HG02642 (cell line): ENCODE data around the gene XYLB.
"Not testable (repeated sequence)": the region's sequence is repeated elsewhere in the genome, so short reads cannot be mapped to it uniquely, and the experiment has no call there.

ENCODE experiments used
- ATAC-seq: cut with Tn5 transposase; IDR thresholded peaks from one replicate; pipeline ENCODE4 v1.9.1; 2021; ENCODE audit warnings: mild to moderate bottlenecking; ENCODE audit not compliant: unreplicated experiment, poor library complexity

The XYLB gene

DNA sequence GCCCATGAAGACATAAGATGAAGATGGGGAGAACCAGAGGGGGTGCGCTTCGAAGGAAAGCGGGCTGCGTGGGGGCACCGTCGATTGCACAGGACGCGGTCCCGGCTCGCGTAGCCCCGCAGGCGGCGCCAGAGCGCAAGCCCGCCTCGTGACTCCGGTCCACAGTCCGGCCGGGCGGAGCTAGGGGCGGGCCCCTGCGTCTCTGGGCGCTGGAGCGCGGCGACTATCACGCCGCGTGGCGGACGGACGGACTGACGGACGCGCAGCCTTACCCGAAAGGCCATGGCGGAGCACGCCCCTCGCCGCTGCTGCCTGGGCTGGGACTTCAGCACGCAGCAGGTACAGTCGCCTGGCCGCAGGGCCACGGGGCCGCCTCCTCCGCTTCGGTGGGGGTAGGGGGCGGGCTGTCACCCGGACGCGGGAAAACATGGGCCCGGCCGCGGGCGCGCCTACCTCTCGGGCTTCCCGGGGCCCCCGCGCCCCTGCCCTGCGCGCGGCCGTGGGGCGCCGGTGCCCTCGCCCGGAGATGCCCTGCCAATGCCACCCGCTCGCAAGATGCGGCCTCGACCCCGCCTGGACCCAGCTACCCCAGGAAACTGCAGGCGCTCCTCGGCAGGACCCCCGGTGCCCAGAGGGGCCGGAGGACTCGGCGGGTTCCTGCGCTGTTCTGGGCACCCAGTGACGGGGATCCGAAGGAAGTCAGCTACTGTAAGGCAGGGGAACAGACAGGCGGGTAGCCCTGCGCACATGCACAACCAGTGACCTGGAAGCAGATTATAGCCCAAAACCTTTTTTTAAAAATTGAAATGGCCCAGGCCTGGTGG lies at the start of gene XYLB:
Gene XYLB (plus strand): TSS at position 199 of the 824 bp plus-strand sequence. CDS start 84 bp downstream, at position 283.
- peak; percentile 99 for ATAC-seq

DNA sequence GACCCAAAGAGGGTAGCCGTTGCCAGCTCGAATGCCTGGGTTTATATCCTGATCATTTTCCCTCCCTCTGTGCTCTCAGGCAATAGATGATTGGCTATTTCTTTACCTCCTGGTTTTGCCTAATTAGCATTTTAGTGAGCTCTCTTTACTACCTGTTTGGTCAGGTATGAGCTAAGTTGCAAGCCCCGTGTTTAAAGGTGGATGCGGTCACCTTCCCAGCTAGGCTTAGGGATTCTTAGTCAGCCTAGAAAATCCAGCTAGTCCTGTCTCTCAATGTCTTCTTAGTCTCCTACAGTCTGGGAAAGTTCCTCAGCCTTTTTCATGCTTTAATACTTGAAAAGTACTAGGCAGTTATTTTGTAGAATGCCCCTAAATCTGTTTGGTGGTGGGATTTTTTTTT lies 49.5 kb upstream of the XYLB start:
- ATAC-seq, result not testable (repeated sequence)

DNA sequence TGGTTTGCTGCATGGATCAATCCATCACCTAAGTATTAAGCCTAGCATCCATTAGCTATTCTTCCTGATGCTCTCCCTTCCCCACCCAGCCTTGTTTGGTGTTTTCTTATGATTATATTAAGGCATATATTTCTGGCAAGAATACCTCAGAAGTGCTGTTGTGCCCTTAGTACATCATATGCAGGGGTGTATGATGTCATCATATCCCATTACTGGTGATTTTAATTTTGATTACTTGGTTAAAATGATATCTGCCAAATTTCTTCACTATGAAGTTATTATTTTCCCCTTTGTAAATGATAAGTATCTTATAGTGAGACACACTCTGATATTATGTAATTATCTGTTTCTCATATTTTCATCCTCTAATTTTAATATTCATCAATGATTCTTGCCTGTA lies 49.0 kb upstream of the XYLB start:
- ATAC-seq, result no peak

DNA sequence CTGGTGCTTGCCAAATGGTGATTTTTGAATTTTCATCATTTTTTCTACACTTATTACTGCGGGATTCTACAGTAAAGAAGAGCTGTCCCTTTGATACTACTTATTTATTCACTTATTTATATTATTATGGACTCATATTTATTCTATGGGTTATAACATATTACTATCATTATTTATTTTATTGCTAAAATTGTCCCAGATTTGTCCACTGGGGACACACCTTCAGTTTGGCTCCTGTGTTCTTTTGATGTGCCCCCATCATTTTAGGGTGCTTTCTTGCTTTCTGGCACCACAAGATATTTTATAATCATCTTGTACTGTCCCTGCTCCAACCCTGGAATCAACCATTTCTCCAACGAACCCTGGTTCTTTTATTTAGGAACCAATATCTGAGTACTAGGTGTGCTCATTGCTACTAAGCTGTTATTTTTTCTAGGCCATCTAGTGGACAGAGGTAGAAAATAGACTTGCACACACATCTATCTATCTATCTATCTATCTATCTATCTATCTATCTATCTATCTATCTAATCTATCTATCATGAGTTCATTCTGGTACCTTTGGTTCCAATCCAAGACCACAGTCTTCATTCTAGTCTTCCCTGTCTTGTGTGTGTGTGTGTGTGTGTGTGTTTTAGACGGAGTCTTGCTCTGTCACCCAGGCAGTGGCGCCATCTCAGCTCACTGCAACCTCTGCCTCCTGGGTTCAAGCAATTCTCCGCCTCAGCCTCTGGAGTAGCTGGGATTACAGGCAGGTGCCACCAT lies 48.5 kb upstream of the XYLB start:
- ATAC-seq, result no peak

DNA sequence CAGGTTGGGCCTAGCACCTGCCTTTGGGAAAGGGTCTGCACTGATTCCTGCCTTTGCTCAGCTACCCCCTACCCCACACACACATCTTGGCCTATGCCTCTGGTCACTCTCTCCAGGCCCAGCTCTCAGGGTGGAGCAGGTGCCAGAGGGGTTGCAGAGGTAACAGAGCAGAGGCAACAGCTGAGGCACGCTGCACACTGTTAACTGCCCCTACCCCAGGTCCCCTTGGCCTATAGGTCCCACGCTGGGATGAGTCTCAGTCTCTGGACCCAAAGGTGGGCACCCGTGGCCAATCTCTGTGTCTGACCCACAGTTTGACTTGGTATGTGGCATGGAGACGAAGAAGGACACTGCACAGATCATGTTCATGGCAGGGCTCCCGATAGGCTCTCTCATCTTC lies 39.6 kb upstream of the XYLB start:
- no peak for ATAC-seq

DNA sequence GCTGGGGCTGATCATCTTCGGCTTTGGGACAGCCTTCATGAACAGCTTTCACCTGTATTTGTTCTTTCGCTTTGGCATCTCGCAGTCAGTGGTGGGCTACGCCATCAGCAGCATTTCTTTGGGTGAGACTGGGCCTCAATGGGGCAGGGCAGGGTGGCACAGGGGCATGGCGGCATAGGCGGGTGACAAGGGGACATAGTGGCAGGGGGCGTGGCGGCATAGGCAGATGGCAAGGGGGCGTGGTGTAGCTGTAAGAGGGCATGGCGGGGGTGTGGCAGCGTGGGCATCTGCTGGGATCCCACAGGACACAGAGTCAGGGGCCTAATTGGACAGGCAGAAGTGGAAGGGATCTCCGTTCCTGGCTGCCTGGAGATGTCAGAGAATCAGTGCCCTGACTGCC lies 39.0 kb upstream of the XYLB start:
- no peak for ATAC-seq

DNA sequence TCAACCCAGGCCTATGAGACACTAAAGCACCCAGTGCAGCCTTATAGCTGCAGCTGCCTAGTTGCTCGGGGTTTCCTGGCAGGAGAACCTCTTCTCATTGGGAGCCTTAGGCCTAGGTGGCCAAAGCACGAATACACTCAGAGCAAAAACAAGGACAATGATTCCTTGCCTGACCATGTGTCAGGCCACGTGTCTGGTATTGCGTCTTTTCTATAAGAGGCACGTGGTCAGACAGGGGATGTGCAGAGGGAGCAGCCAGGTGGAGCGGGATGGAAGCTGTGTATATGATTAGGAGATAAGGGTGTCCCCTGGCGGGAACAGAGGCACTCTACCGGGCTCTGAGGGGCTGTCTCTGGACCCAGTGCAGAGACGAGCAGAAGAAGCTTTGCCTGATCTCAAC lies 38.1 kb upstream of the XYLB start:
- no peak for ATAC-seq

DNA sequence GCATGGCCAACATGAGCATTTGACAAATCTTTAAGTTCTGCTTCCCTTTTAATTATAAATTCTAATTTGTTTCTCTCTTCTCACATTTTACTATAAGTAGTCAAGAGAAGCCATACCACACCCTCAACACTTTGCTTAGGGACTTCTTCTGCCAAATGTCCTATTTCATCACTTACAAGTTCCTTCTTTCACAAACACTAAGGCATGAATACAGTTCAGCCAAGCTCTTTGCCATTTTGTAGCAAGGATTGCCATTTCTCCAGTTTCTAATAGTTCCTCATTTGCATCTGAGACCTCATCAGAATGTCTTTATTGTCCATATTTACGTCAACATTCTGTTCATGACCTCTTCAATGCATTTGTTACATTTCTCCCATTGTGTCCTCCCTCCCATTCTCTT lies 35.1 kb upstream of the XYLB start:
- ATAC-seq, result no peak

DNA sequence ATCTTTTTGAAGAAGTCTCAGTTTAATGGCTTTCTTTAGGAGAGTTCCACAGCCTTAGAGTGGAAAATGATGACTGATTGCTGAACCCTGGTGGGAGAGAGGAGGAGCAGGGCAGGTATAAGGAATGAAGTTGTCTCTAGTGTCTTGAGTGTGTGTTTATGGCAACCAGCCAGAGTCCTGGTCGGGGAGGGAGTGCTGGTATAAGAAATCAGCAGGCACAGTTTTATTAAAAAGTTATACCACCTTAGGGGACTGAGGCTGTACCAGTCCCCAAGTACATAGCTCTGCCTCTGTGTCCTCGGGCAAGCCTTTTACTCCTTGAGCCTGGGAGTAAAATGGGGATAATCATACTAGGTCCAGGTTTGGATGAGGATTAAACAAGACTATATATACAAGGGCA lies 34.6 kb upstream of the XYLB start:
- ATAC-seq, result no peak

DNA sequence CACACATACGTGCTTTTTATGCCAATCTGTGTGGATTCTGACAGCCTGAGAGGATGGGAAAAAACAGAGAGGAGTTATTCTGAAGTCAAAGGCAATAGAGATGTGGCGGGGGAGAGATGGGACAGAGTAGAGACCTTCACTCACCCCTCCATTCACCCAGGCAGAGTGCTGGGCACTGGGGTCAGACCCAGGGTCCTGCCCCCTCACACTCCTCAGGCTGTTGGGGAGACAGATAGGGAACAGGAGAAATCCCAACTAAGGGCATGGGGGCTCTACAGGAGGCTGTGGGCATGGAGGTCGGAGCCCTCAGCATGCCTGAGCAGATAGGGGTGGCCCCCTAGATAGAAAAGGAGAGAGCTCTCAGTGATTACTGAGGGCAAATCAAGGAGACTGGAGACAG lies 34.2 kb upstream of the XYLB start:
- ATAC-seq, result no peak

DNA sequence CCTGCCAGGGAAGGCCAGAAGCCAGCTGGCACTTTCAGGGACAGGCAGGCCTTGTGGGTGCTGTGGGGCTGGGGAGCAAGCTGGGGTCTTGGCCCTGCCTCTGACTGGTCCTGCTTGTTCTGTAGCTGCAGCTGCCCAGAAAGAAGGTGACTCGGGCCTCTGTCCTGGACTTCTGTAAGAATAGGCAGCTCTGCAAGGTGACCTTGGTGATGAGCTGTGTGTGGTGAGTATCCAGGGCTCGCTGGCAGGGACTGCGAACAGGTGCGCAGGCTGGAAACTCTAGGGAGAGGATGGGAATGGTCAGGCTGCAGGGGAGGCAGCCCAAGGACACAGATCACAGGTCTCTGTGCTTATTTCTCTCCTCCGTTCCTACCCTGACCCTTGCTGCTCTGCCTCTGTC lies 33.3 kb upstream of the XYLB start:
- ATAC-seq, result no peak

DNA sequence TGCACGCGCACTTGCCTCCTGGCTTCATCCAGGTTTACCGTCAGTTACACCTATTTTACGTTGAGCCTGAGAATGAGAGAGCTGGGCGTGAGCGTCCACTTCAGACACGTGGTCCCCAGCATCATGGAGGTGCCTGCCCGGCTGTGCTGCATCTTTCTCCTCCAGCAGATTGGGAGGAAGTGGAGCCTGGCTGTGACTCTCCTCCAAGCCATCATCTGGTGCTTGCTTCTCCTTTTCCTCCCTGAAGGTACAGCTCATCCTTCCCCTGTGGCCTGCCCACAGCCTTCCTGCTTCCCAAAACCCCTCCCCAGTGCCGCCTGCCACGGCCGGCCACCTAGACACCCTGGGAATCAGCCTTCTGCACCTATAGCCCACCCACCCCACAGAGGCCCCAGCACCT lies 32.9 kb upstream of the XYLB start:
- ATAC-seq, result no peak

DNA sequence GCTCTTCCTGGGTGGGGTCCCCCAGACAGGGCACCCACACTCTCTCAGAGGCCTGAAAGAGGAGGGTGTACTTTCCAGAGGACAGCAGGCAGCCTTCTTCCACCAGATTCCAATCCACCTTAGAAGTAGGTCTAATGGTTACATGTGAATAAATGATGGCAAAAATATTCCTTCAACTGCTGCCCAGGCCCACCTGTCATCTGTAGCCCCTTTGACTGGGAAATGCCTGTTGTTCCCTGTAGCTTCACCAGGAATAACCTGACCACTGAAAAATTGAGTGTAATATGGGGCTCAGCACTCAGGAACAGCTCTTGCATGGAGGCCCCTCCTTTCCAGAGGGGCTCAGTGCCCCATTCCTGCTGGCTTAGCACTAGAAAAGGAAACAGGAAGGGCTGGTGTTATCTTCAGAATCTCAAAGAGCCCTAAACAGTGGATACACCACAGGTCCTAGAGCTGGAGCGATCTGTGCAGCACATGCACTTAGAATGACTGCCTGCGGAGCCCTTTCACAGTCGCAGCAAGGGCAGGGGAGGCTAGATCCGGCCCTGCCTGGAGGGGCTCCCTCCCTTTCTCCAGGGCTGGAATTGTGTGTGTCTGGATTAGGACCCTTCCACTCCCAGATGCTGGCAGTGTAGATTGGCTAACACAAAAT lies 32.3 kb upstream of the XYLB start:
- ATAC-seq, result no peak

DNA sequence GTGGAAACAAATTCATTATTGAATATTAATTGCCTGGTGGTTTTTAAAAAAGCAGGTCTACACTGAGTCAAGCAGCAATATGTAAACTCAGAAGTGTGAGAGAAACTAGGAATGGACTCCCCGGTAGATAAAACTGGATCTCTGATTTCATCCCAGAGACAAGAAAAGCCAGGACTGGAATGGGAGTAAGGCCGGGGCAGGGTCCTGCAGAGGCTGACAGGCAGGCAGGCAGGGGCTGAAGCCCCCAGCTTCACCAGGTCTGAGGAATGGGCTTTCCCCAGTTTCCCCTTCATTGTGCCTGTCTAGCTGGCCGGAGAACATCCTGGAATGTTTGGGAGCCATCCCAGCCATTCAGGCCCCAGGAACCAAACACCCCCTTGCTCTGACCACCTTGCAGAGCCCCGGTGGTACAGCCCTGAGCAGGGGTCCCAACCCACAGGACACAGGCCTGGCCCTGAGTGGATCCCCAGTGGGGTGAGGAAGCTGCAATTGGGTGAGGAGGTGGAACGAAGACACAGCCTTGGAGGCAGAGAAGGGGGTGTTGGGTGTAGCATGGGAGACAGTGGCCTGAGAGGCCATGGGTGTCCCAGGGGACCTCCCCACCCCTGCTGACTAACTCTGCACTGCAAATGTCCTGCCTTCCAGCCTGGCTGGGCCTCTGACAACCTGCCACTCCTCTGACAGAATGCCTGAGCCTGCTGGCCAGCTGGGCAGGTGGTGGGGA lies 31.7 kb upstream of the XYLB start:
- ATAC-seq, result no peak

DNA sequence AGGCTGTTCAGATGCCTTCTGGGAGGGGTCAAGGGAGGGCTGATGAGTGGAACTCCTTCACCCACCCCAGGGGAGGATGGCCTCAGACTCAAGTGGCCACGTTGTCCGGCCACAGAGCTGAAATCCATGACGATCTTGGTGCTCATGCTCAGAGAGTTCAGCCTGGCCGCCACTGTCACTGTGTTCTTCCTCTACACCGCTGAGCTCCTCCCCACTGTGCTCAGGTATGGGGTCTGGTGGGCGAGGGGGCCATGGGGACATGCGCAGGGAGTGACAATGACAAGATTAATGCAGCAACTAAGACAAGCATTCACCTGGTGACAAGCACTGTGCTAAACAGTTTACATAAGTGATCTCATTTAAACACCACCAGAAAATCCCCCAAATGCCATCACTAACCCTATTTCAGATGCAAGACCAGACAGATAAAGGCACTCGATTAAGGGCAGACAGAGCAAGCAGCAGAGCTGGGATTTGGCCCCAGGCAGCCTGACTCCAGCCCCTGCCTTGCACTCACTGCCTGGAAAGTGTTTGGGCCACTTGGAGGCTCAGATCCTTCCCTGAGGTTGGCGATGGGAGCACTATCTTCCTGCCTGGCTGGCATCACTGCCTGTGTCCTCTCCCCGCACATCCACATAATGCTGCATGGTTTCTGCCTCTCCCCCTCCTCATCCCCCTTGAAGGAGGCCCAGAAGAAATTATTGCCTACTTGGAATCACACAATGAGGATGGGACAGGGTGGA lies 30.9 kb upstream of the XYLB start:
- no peak for ATAC-seq

DNA sequence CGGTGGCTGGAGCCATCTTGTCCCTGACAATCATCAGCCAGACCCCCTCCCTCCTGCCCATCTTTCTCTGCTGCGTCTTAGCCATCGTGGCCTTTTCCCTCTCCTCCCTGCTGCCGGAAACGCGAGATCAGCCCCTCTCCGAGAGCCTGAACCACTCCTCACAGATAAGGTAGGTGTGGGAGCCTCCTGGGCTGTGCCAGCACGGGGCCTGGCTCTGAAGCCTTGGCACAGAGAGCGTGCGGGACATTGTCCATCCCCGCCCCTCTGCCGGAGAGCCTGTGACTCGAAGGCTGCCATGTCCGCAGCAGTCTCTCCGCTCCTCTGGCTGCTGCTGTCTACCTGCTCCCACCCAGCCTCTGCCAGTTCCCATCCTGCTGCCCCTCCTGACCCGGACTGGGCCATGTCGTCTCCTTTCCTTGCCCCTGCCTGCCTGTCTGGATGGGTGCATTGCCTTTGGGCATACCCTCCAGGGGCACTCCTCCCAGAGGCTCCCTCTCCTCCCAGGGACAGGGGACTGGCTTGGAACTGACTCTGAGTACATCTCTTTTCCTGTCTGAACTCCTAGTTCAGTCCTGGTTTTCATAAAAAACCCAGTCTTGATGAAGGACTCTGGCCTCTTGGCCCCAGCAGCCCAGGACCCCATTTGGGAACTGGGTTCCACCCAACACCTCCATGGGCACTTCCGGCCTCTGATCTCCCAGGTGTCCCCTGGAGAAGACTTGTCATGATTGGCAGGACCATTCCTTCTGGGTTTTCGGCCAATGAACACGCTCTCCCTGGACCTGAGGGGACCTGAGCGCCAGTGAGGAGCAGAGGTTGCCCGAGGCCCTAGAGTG lies 30.0 kb upstream of the XYLB start:
- no peak for ATAC-seq

DNA sequence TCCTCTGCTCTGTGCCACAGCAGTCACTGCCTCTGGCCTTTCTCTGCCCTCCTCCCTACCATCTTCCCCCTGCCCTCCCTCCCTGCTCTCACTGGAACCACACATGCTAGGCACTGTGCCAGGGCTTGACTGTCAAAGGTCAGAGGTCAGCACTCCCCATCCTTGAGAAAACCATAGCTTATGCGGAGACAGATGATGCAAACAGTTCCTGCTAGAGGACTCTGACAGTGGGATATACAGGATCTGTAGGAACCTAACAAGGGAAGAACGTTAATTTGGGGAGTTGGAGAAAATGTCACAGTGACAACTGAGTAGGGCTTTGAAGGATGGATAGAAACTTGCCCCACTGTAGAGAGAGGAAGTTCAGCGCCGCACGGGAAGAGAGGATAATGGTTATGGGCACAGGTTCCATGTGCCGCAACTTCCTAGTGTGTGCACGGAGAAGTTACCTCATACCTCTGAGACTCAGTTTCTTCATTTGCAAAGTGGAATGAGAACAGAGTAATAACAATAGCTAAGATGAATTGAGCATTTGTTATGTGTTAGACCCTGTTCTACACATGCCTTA lies 29.3 kb upstream of the XYLB start:
- ATAC-seq, result no peak

DNA sequence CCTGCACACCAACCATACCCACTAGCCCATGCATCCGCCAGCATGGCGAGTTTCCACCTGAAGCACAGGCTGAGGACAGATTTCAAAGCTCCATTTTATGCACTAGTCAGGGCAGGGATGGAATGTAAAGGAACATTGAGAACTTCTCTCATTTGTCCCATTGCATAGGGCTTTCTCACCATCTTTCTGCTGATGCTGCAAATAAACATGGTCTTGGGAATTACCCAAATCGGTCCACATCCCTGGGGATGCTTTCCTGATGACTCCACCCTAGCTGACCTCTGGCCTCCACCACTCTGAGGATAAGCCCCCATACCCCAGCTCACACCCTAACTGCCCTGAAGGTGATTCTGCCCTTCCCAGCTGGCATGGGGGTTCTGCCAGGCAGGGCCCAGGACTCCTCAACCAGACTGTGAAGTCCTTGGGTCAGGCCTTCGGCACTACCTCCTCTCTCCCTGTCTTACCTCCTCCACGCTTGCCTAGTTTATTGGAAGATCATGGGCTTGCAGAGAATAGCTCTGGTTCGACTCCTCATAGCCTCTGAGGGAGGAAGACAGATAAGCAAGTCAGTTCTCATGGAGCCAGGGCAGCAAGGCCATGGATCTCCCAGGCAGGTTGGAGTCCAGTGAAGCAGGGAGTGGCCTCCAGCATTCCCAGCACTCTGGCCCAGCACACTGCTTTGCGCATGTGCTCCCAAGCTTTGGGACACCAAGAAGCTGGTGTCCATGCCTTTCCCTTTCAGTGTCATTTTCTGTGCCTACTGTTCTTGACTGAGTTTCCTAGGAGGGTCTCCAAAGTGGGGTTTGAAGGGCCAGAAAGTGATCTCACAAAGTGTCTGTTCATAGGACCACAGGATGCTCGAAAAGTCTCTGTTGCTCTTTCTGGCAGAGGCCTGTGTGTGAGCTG lies 27.6 kb upstream of the XYLB start:
- ATAC-seq, result no peak
